Mucosa of stomach (tissue), 1 donor: Measurements from ENCODE around the gene PSMA6.
A peak's percentile ranks its signal among the peaks of the same experiment; 100 is the strongest.
"Not testable (repeated sequence)": the region's sequence is repeated elsewhere in the genome, so short reads cannot be mapped to it uniquely, and the experiment has no call there.

Source experiments
- H3K27me3 ChIP-seq: one replicate; pipeline ENCODE4 v1.7.0; 2013; ENCODE audit warnings: mild to moderate bottlenecking, low read length; ENCODE audit not compliant: control insufficient read depth, insufficient read depth
- H3K36me3 ChIP-seq: one replicate; pipeline ENCODE4 v1.7.0; 2013; ENCODE audit warnings: low read length; ENCODE audit not compliant: control insufficient read depth, insufficient read depth
- H3K4me1 ChIP-seq: one replicate; pipeline ENCODE4 v1.7.0; 2013; ENCODE audit warnings: mild to moderate bottlenecking, low read length; ENCODE audit not compliant: control insufficient read depth, insufficient read depth
- H3K4me3 ChIP-seq: one replicate; pipeline ENCODE4 v1.7.0; 2013; ENCODE audit warnings: low read length
- H3K9ac ChIP-seq: one replicate; pipeline ENCODE4 v1.7.0; 2013; ENCODE audit warnings: mild to moderate bottlenecking, low read length, moderate library complexity
- H3K9me3 ChIP-seq: one replicate; pipeline ENCODE4 v1.7.0; 2013; ENCODE audit warnings: mild to moderate bottlenecking, low read length, moderate library complexity; ENCODE audit not compliant: control insufficient read depth
- donor health status: Pancreatic carcinoma.

PSMA6 gene

DNA sequence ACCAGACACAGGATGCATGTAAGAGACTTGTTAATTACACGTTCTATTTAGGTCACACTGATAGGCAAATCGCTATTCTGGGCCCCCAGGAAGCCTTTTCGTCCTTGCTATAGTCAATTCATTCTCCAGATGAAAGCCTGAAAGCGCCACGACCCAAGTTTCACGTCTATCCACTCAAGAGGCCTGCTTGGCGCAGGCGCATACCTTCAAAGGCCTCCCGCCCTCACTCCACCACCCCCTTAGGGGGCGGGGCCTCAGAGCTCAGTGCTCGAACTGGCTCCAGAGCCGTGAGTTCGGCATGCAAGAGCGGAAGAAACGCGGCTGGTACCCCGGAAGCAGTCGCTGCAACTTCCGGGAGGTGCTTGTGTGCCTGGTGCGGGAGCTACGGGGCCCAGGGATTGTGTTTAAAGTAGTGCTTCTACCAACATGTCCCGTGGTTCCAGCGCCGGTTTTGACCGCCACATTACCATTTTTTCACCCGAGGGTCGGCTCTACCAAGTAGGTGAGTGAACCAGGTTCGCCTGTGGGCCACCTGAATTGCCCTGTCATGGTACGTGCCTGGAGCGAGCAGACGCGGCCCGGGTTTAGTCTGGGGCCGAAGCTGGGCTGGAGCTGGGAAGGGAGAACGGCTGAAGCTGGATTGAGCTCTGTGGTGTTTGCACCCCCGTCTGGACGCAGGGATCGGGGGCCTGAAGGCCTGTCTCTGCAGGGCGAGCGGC lies at the start of gene PSMA6:
Gene PSMA6, plus strand, starts transcription at position 332 of the 719 bp plus-strand sequence. Its CDS starts 95 bp downstream, at position 427.
- Histone ChIP-seq H3K36me3 (no peaks in the 10 kb centered on the region), H3K4me3 (peak within 1 kb of the TSS; percentile 60), H3K9ac (peak within 1 kb of the TSS; percentile 88), H3K27me3 (no peaks in the 10 kb centered on the region), H3K4me1 (peaks cover 16% of the 10 kb centered on the region), H3K9me3 (no peaks in the 10 kb centered on the region)

DNA sequence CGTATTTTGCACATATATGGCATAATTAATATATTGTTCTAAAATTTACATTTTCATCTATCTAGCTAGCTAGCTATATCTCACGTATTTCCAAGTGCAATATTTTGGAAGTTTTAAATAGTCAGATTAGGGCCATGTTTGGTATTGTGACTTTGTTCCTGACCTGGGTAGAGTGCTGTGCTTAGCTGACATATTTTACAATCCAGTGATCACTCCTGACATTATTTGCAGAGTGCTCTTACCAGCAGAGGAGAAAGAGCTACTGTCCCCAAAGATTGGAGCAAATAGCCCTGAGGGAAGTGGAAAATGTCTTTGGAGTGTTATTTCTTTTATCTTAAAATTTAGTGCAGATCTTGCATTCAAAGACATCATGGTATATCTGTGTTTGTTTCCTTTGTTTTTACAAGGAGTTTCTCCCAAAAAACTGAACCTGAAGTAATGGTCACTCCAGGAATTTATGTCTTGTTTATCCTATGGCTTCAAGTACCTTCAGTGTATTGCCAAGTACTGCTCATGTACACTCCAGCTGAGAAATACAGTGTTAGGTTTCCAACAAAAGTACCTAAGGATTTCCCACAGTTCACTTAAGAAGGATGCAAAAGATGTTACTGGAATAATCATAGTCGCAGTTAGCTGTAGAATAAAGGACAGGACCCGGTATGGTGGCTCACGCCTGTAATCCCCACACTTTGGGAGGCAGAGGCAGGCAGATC lies 49.4 kb upstream of the PSMA6 start:
- Histone ChIP-seq H3K36me3 (no peaks in the 10 kb centered on the region), H3K4me1 (no peaks in the 10 kb centered on the region), H3K4me3 (no peak overlapping the region), H3K9ac (no peak overlapping the region), H3K27me3 (no peaks in the 10 kb centered on the region), H3K9me3 (no peaks in the 10 kb centered on the region)

DNA sequence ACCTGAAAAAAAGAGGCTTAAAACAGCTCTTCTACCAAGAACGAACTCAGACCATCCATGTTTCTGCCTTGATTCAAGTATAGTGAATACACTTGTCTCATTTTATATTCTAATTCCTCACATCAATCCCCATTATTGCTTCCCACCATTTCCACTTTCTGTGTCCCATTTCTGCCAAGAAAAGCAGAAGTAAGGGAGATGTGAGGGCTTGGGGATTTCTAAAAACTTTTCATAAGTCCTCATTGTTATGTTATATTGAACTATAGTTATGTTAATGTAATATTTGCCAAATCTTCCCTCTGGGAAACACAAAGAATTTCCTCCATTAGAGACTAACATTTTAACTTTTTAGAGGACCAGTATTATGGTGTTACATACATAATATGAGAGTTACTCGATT lies 48.2 kb upstream of the PSMA6 start:
- Histone ChIP-seq H3K4me3 (no peak overlapping the region), H3K4me1 (no peaks in the 10 kb centered on the region), H3K9ac (no peak overlapping the region), H3K9me3 (no peaks in the 10 kb centered on the region), H3K27me3 (no peaks in the 10 kb centered on the region), H3K36me3 (no peaks in the 10 kb centered on the region)

DNA sequence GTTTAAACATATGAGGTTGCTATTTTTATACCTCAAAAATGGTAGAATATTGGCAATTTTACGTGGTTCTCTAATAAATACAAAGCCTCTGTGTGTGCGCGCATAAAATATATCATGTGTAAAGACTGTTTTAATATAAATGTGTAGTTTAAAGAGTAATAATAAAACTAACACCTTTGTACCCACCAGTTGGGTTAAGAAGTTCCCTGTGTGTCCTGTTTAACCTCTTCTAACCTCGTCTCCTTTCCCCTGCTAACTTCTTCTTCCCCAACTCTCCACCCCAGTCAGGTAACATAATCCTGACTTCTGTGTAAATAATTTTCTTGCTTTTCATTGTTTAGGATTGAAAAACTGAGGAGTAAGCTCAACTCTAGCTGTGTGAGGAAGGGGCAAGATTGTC lies 47.6 kb upstream of the PSMA6 start:
- Histone ChIP-seq H3K9ac (no peak overlapping the region), H3K9me3 (no peaks in the 10 kb centered on the region), H3K4me3 (no peak overlapping the region), H3K36me3 (no peaks in the 10 kb centered on the region), H3K27me3 (no peaks in the 10 kb centered on the region), H3K4me1 (no peaks in the 10 kb centered on the region)

DNA sequence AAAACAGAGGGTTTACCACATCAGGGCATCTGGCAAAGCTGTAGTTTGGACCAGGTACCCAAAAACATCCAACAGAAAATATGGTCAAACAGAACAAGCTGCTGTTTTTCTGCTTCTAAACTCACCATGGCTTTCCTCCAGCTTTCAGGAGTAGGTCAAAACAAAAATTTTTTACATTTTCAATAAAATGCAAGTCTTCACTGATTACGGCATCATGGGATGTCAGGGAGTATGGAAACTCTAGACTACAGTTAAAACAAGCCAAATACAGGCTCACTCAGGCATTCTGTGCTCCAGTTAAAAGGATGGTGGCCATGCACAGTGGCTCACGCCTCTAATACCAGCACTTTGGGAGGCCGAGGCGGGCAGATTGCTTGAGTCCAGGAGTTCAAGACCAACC lies 47.1 kb upstream of the PSMA6 start:
- Histone ChIP-seq H3K4me3 (no peak overlapping the region), H3K27me3 (no peaks in the 10 kb centered on the region), H3K9ac (no peak overlapping the region), H3K9me3 (no peaks in the 10 kb centered on the region), H3K36me3 (no peaks in the 10 kb centered on the region), H3K4me1 (no peaks in the 10 kb centered on the region)

DNA sequence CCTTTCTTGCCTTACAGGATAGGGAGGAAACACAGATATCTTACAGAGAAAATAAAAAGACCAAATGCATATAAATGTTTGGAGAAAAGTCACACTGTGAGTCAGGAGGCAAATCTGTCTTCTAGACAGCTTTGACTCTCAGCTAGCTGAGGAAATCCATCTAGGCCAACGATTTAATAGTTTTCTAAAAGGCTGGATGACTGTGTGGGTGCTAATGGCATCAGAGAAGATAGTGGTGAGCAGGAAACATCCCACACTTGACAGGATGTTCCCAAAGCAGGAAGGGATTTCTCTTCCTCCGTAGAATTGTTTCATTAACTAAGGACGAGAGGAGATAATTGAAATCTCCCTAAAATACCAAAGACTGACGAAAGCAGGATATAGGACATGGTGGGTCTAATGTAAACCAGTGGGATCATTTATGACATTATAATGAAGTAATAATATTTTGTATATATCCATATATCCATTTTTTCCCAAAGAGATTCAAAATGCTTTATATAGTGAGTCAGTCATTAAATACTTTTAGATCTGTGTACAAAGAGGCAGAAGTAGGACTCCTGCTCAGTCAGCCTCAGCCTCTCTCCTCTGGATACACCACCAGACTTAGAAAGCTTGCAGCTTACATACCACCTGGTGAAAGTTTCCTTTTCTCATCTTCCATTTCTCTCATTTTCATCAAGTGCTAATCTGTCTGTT lies 44.3 kb upstream of the PSMA6 start:
- Histone ChIP-seq H3K9ac (no peak overlapping the region), H3K4me3 (no peak overlapping the region), H3K9me3 (no peaks in the 10 kb centered on the region), H3K27me3 (no peaks in the 10 kb centered on the region), H3K36me3 (no peaks in the 10 kb centered on the region), H3K4me1 (no peaks in the 10 kb centered on the region)

DNA sequence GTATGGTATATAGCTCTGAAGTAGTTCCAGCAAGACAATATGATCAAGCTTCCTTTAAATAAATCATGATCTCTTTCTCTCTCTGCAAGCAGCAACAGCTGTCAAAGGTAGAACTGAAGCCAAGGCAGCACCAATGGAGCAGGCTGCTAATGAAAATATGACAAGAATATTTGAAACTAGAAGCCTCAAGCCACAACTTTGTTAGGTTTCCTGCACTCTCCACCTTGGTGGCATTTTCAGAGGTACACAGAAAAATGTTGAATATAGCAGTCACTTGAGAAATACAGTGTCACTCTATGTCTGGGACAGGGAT lies 43.8 kb upstream of the PSMA6 start:
- H3K36me3 ChIP-seq = no peaks in the 10 kb centered on the region
- H3K9me3 ChIP-seq = no peaks in the 10 kb centered on the region
- H3K9ac ChIP-seq = no peak overlapping the region
- H3K4me1 ChIP-seq = no peaks in the 10 kb centered on the region
- no peaks in the 10 kb centered on the region for H3K27me3 ChIP-seq
- H3K4me3 ChIP-seq = no peak overlapping the region

DNA sequence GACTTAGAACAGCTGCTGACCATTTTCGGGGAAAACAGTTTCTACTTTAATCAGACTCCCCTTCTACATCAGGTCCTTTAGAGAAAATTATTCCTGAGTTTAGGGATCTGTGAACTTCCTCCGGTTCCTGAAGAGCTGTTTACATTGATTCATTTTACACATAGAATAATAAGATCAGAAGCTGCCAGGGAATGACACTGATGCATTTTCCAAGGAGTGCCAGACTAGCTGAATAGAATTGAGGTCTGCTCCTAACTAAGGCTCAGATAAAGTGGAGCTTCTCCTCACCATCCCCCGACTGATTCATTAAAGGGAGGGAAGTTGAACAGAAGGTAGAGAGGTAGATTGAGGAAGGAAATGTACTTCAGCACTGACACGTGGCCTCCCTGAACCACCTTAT lies 41.9 kb upstream of the PSMA6 start:
- Histone ChIP-seq H3K4me1 (no peaks in the 10 kb centered on the region), H3K9me3 (no peaks in the 10 kb centered on the region), H3K4me3 (no peak overlapping the region), H3K27me3 (no peaks in the 10 kb centered on the region), H3K36me3 (no peaks in the 10 kb centered on the region), H3K9ac (no peak overlapping the region)

DNA sequence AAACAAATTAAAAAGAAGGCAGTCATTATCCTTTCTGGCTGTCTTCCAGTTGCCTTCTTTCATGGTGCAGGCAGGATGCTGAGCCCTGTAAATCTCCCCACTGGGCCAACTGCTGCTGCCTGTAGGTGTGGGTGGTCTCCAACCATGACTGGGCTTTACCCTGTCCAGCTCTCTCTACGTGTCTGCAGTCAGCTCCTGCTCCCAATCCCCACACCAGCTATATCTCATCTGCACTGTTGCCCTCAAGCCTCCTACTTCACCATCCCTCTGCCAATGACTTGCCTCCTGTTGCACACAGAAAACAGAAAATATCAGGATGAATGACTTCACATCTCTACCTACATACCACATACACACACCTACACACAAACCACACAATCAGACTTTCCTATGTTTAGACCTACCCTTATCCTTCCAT lies 39.7 kb upstream of the PSMA6 start:
- Histone ChIP-seq H3K27me3 (no peaks in the 10 kb centered on the region), H3K36me3 (no peaks in the 10 kb centered on the region), H3K4me1 (no peaks in the 10 kb centered on the region), H3K9me3 (no peaks in the 10 kb centered on the region), H3K9ac (no peak overlapping the region), H3K4me3 (no peak overlapping the region)

DNA sequence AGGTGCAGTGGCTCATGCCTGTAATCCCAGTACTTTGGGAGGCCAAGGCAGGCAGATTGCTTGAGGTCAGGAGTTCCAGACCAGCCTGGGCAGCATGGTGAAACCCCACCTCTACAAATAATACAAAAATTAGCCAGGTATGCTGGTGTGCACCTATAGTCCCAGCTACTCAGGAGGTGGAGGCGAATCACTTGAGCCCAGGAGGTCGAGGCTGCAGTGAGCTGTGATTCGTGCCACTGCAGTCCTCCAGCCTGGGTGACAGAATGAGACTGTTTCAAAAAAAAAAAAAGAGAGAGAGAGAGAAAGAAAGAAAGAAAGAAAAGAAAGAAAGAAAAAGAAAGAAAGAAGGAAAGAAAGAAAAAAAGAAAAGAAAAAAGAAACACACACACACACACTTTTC lies 39.1 kb upstream of the PSMA6 start:
- not testable (repeated sequence) for H3K36me3 ChIP-seq, H3K9me3 ChIP-seq, H3K4me3 ChIP-seq, H3K9ac ChIP-seq, H3K4me1 ChIP-seq, H3K27me3 ChIP-seq

DNA sequence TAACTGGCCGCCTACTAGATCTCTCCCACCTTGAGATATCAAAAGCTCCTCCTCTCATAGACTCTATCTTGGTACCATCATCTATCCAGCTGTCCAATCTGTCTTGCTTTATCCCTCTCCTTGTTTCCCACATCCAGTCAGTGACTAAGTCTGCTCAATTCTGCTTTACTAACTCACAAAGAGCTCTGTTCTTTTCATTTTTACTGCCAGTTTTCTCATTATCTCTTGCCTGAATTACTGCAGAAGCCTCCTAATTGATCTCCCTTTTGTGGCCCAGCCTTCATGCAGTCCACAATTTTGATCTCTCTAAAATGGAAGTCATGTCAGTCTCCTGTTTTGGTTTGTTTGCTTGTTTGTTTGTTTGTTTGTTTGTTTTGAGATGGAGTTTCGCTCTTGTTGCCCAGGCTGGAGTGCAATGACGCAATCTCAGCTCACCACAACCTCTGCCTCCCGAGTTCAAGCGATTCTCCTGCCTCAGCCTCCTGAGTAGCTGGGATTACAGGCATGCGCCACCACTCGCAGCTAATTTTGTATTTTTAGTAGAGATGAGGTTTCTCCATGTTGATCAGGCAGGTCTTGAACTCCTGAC lies 38.1 kb upstream of the PSMA6 start:
- H3K9me3 ChIP-seq, H3K4me1 ChIP-seq, H3K36me3 ChIP-seq, H3K4me3 ChIP-seq, H3K9ac ChIP-seq, H3K27me3 ChIP-seq: not testable (repeated sequence)

DNA sequence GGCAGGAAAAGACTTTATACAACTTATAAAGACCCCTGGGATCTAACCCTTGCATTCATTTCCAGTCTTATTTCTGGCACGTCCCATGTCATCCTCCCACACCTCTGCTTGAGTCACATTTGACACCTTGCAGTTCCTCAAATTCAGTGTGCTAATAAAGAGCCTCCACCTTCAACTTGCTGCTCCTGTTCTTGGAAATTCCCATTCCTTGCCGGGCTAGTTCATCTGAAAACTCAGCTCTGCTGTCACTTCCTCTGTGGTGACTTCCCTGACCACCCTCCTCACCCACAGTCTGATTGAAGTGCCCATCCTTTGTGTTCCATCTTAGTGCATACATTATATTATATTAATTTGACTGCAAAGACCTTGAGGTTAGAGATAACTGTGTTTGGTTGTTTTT lies 37.4 kb upstream of the PSMA6 start:
- Histone ChIP-seq H3K36me3 (no peaks in the 10 kb centered on the region), H3K9ac (no peak overlapping the region), H3K27me3 (no peaks in the 10 kb centered on the region), H3K9me3 (no peaks in the 10 kb centered on the region), H3K4me1 (no peaks in the 10 kb centered on the region), H3K4me3 (no peak overlapping the region)
